ENCODE data around the gene CXorf38. TPM values are rescaled to one million over a fixed set of nuclear protein-coding genes. Genes with fewer than 3 reads are reported as not detected.
"Not testable (repeated sequence)": the region's sequence is repeated elsewhere in the genome, so short reads cannot be mapped to it uniquely, and the experiment has no call there.

Gene CXorf38
- total RNA-seq, 4 donors from 2014 or later: 4.1 to 8.7 (median 5.8) TPM

- intact Hi-C loops (cut with DNase I; ENCODE audit: low total_unique reads): no loop called here
- no peak overlapping the region for H3K4me3 ChIP-seq
- no peak overlapping the region for H3K27ac ChIP-seq
- in situ Hi-C loops (cut with MboI; ENCODE audit: low sequenced_read_pairs in 4 of 4): no loop called here
- no peak for TF ChIP-seq POLR2A (IDR thresholded peaks at IDR 0.05)
- TF ChIP-seq, protein P1, sequence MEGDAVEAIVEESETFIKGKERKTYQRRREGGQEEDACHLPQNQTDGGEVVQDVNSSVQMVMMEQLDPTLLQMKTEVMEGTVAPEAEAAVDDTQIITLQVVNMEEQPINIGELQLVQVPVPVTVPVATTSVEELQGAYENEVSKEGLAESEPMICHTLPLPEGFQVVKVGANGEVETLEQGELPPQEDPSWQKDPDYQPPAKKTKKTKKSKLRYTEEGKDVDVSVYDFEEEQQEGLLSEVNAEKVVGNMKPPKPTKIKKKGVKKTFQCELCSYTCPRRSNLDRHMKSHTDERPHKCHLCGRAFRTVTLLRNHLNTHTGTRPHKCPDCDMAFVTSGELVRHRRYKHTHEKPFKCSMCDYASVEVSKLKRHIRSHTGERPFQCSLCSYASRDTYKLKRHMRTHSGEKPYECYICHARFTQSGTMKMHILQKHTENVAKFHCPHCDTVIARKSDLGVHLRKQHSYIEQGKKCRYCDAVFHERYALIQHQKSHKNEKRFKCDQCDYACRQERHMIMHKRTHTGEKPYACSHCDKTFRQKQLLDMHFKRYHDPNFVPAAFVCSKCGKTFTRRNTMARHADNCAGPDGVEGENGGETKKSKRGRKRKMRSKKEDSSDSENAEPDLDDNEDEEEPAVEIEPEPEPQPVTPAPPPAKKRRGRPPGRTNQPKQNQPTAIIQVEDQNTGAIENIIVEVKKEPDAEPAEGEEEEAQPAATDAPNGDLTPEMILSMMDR (IDR thresholded peaks at IDR 0.05 in 4 of 5, conservative IDR thresholded peaks at IDR 0.05 in 1 of 5): no peak
- ATAC-seq (no peak), DNase-seq (no peak)
- no peaks in the 10 kb centered on the region for H3K36me3 ChIP-seq
- no peaks in the 10 kb centered on the region for H3K4me1 ChIP-seq
- no peaks in the 10 kb centered on the region for H3K27me3 ChIP-seq
- H3K9me3 ChIP-seq: no peaks in the 10 kb centered on the region
Observed at GRCh38 chrX:40617566-40617965, 29.8 kb downstream of the CXorf38 start.

- no peaks in the 10 kb centered on the region for H3K27me3 ChIP-seq
- in situ Hi-C loops (cut with MboI; ENCODE audit: low sequenced_read_pairs in 4 of 4) (no loop called here), intact Hi-C loops (cut with DNase I; ENCODE audit: low total_unique reads) (no loop called here)
- H3K4me1 ChIP-seq: no peaks in the 10 kb centered on the region
- no peak for ATAC-seq
- no peaks in the 10 kb centered on the region for H3K36me3 ChIP-seq
- DNase-seq: no peak
- H3K4me3 ChIP-seq: no peak overlapping the region
- H3K9me3 ChIP-seq: no peaks in the 10 kb centered on the region
- TF ChIP-seq, protein P1 (IDR thresholded peaks at IDR 0.05 in 4 of 5, conservative IDR thresholded peaks at IDR 0.05 in 1 of 5): no peak
- TF ChIP-seq POLR2A (IDR thresholded peaks at IDR 0.05): no peak
- no peak overlapping the region for H3K27ac ChIP-seq
Observed at GRCh38 chrX:40615976-40616375, 31.4 kb downstream of the CXorf38 start.

- intact Hi-C loops (cut with DNase I; ENCODE audit: low total_unique reads): no loop called here
- H3K27ac ChIP-seq: no peak overlapping the region
- no peaks in the 10 kb centered on the region for H3K9me3 ChIP-seq
- H3K36me3 ChIP-seq: no peaks in the 10 kb centered on the region
- TF ChIP-seq, protein P1 (IDR thresholded peaks at IDR 0.05 in 4 of 5, conservative IDR thresholded peaks at IDR 0.05 in 1 of 5): no peak
- no peak for TF ChIP-seq POLR2A (IDR thresholded peaks at IDR 0.05)
- peaks cover 0 to 4% (median 0%) of the 10 kb centered on the region in 3 donors for H3K27me3 ChIP-seq
- ATAC-seq (no peak), DNase-seq (no peak)
- in situ Hi-C loops (cut with MboI; ENCODE audit: low sequenced_read_pairs in 4 of 4): no loop called here
- no peaks in the 10 kb centered on the region for H3K4me1 ChIP-seq
- no peak overlapping the region for H3K4me3 ChIP-seq
Observed at GRCh38 chrX:40612511-40612910, 34.9 kb downstream of the CXorf38 start.

DNA sequence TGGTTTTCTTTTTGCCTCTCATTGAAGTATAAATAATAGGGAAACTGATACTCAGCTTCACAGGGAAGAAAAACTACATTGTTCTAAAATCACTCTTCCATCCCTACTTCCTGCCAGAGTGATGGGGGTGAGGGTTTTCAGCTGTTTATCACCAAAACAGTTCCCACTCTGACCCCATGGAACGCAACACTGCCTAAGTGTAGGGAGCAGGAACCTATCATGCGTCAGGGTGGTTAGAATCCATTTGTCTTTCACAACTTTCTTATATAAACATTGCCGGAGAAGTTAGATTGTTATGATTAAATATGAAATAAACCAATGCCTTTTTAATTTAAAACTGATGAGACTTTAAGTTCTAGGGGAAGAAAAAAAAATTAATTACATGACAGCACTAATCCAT lies 40.0 kb downstream of the CXorf38 start:
- Histone ChIP-seq H3K4me3 (no peak overlapping the region), H3K36me3 (no peaks in the 10 kb centered on the region), H3K27ac (no peak overlapping the region), H3K27me3 (peaks cover 0 to 4% (median 0%) of the 10 kb centered on the region in 3 donors), H3K4me1 (no peaks in the 10 kb centered on the region), H3K9me3 (no peaks in the 10 kb centered on the region)
- TF ChIP-seq, protein P1 (IDR thresholded peaks at IDR 0.05 in 4 of 5, conservative IDR thresholded peaks at IDR 0.05 in 1 of 5): no peak
- TF ChIP-seq POLR2A (IDR thresholded peaks at IDR 0.05): no peak
- in situ Hi-C loops (cut with MboI; ENCODE audit: low sequenced_read_pairs in 4 of 4) (no loop called here), intact Hi-C loops (cut with DNase I; ENCODE audit: low total_unique reads) (no loop called here)
- no peak for ATAC-seq
- no peak for DNase-seq

- Histone ChIP-seq H3K36me3 (peaks cover 0 to 27% of the 10 kb centered on the region in 2 donors), H3K27me3 (peaks cover 0 to 3% (median 0%) of the 10 kb centered on the region in 3 donors), H3K9me3 (no peaks in the 10 kb centered on the region), H3K4me1 (no peaks in the 10 kb centered on the region), H3K27ac (no peak overlapping the region), H3K4me3 (no peak overlapping the region)
- in situ Hi-C loops (cut with MboI; ENCODE audit: low sequenced_read_pairs in 4 of 4) (no loop called here), intact Hi-C loops (cut with DNase I; ENCODE audit: low total_unique reads) (no loop called here)
- TF ChIP-seq, protein P1 (IDR thresholded peaks at IDR 0.05 in 4 of 5, conservative IDR thresholded peaks at IDR 0.05 in 1 of 5): no peak
- no peak for TF ChIP-seq POLR2A (IDR thresholded peaks at IDR 0.05)
- DNase-seq (no peak), ATAC-seq (no peak)
Observed at GRCh38 chrX:40603446-40603845, 43.9 kb downstream of the CXorf38 start.

DNA sequence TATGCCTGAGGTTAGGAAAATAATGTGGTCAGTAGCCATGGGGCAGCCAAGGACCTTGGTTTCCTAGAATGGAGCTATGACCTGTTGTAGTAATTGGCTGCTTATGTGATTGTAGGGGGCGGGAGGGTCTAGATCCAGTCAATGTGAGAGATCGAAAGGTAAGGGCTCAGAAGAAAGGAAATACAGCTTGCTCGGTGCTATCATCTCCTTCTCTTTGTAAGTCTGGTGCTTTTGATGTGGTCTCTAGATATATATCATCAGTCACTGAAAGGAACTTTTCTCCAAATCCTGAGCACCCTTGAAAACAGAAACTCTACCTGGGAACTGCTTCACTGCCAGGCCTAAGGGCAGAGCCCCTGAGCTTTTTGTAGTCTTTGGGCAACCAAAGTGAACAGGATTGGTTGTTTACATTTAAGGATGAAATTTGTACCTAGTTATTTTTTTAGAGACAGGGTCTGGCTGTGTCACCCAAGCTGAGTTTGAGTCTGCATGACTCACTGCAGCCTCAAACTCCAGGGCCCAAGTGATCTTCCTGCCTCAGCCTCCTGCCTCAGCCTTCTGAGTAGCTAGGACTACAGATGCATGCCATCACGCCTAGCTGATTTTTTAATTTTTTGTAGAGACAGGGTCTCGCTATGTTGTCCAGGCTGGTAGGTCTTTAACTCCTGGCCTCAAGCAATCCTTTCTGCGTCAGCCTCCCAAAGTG lies 57.6 kb downstream of the CXorf38 start:
- H3K4me1 ChIP-seq; H3K27me3 ChIP-seq; H3K4me3 ChIP-seq; H3K27ac ChIP-seq; intact Hi-C loops (cut with DNase I; ENCODE audit: low total_unique reads); DNase-seq; in situ Hi-C loops (cut with MboI; ENCODE audit: low sequenced_read_pairs in 4 of 4); ATAC-seq; H3K9me3 ChIP-seq: not testable (repeated sequence)
- peaks cover 0 to 12% of the 10 kb centered on the region in 2 donors for H3K36me3 ChIP-seq

DNA sequence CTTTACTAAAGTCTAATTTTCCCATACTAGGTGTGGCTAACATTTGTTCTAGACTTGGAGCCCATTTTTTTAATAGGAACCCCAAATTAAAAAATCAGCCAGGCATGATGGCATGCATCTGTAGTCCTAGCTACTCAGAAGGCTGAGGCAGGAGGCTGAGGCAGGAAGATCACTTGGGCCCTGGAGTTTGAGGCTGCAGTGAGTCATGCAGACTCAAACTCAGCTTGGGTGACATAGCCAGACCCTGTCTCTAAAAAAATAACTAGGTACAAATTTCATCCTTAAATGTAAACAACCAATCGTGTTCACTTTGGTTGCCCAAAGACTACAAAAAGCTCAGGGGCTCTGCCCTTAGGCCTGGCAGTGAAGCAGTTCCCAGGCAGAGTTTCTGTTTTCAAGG lies 59.7 kb downstream of the CXorf38 start:
- H3K27me3 ChIP-seq; intact Hi-C loops (cut with DNase I; ENCODE audit: low total_unique reads); ATAC-seq: not testable (repeated sequence)

More for the DNA sequence above, 59.7 kb downstream of the CXorf38 start:
- H3K27ac ChIP-seq; in situ Hi-C loops (cut with MboI; ENCODE audit: low sequenced_read_pairs in 4 of 4); H3K4me3 ChIP-seq; DNase-seq; H3K9me3 ChIP-seq; H3K4me1 ChIP-seq: not testable (repeated sequence)
- peaks cover 0 to 12% of the 10 kb centered on the region in 2 donors for H3K36me3 ChIP-seq
